CD4-positive, alpha-beta memory T cell (primary cell): Measurements from ENCODE around the gene RASGRF2. TPM values are rescaled to one million over a fixed set of nuclear protein-coding genes. Genes with fewer than 3 reads are reported as not detected.

Experiments used
- CTCF ChIA-PET: fragments of 350-600 bp; sonication (Branson Sonifier 250); formaldehyde crosslinking; loops from one replicate; lab custom pipeline; 2021; ENCODE audit warnings: inconsistent platforms; ENCODE audit not compliant: partially characterized antibody; lab: Charles Lee
- POLR2A ChIA-PET: fragments of 350-600 bp; sonication (Branson Sonifier 250); formaldehyde crosslinking; loops from one replicate; lab custom pipeline; 2021; ENCODE audit not compliant: partially characterized antibody; lab: Charles Lee
- DNase-seq, 5 donors: peaks; one replicate each; pipeline versions ENCODE4 v3.0.0 to v3.0.0-alpha.2; 2020 to 2022; ENCODE audit warnings: mixed read lengths in 1 of 5
- H3K27ac ChIP-seq: one replicate; pipeline ENCODE4 v1.7.0; 2013; ENCODE audit warnings: low read depth, low read length
- H3K27me3 ChIP-seq: 2 replicates; pipeline ENCODE4 v1.7.0; 2013; ENCODE audit warnings: mild to moderate bottlenecking, low read length, moderate library complexity; ENCODE audit not compliant: insufficient read depth
- H3K36me3 ChIP-seq: 2 replicates; pipeline ENCODE4 v1.7.0; 2013; ENCODE audit warnings: mild to moderate bottlenecking, low read length, moderate library complexity; ENCODE audit not compliant: insufficient read depth
- H3K4me1 ChIP-seq: 2 replicates; pipeline ENCODE4 v1.7.0; 2013; ENCODE audit warnings: mild to moderate bottlenecking, low read length, moderate library complexity; ENCODE audit not compliant: insufficient read depth
- H3K4me3 ChIP-seq, 2 donors: one replicate each; pipeline ENCODE4 v1.7.0; 2013; ENCODE audit warnings: low read length in 2 of 2, mild to moderate bottlenecking in 1 of 2
- H3K9me3 ChIP-seq, 2 donors: one replicate each; pipeline ENCODE4 v1.7.0; 2013; ENCODE audit warnings: low read length in 2 of 2, control low read depth in 1 of 2; ENCODE audit not compliant: control insufficient read depth in 1 of 2
- H3K27ac Mint-ChIP-seq, 7 donors: one replicate each; pipeline ENCODE4 v1.8.0; 2020 to 2021; ENCODE audit warnings: mixed read lengths in 7 of 7, mild to moderate bottlenecking in 6 of 7, inconsistent platforms in 3 of 7, moderate library complexity in 3 of 7
- H3K27me3 Mint-ChIP-seq, 2 donors: one replicate each; pipeline ENCODE4 v1.8.0; 2020 to 2021; ENCODE audit warnings: mixed read lengths in 2 of 2
- H3K36me3 Mint-ChIP-seq, 2 donors: one replicate each; pipeline ENCODE4 v1.8.0; 2020 to 2021; ENCODE audit warnings: mixed read lengths in 2 of 2, inconsistent platforms in 1 of 2, mild to moderate bottlenecking in 1 of 2
- H3K4me1 Mint-ChIP-seq, 4 donors: one replicate each; pipeline ENCODE4 v1.8.0; 2020 to 2021; ENCODE audit warnings: mixed read lengths in 4 of 4, mild to moderate bottlenecking in 1 of 4
- H3K4me3 Mint-ChIP-seq, 8 donors: one replicate each; pipeline ENCODE4 v1.8.0; 2020 to 2021; ENCODE audit warnings: mixed read lengths in 8 of 8, mild to moderate bottlenecking in 7 of 8, moderate library complexity in 6 of 8, inconsistent platforms in 3 of 8
- H3K9me3 Mint-ChIP-seq, 8 donors: one replicate each; pipeline ENCODE4 v1.8.0; 2020 to 2021; ENCODE audit warnings: mixed read lengths in 8 of 8, mild to moderate bottlenecking in 5 of 8, inconsistent platforms in 3 of 8, moderate library complexity in 1 of 8
- intact Hi-C: fragments of 100-400 bp; cut with micrococcal nuclease; formaldehyde crosslinking; loops from one replicate; pipeline ENCODE4 v1.15.1; 2023
- polyA plus RNA-seq, 2 donors: library from polyadenylated mRNA; unstranded; fragments of 300-500 nt; fragmentation: Illumina TruSeq; gene quantifications; one replicate each; pipeline ENCODE4 v1.2.3, GENCODE V29; 2021
- total RNA-seq, 2 experiments: library from RNA; stranded (reverse); gene quantifications; one replicate each; pipeline ENCODE4 v1.2.3, GENCODE V29; 2021

Gene RASGRF2
- total and polyA plus RNA-seq, 4 experiments from 2014 or later, result 10.0 to 39.3 (median 25.3) TPM

GRCh38 chr5:81209386-81209785, 249.2 kb downstream of the RASGRF2 start:
- Histone ChIP-seq H3K27me3 (no peaks in the 10 kb centered on the region), H3K9me3 (no peaks in the 10 kb centered on the region), H3K4me3 (no peak overlapping the region), H3K36me3 (peaks cover 3% of the 10 kb centered on the region), H3K4me1 (no peaks in the 10 kb centered on the region), H3K27ac (no peak overlapping the region)
- H3K27ac Mint-ChIP-seq, result peak overlapping the region in 1 of 7 donors; percentile 72
- no peaks in the 10 kb centered on the region for H3K27me3 Mint-ChIP-seq
- no peak overlapping the region for H3K4me3 Mint-ChIP-seq
- H3K4me1 Mint-ChIP-seq, result peaks cover 0 to 1% (median 0%) of the 10 kb centered on the region in 4 donors
- H3K9me3 Mint-ChIP-seq, result no peaks in the 10 kb centered on the region
- intact Hi-C loops, result no loop called here
- POLR2A ChIA-PET, result no interaction called here
- CTCF ChIA-PET, result interaction anchor here (1.6 kb wide), 1 partner anchor 8 kb away, joined by 4 read pairs; no protein-coding TSS in a partner anchor
- no peak for DNase-seq
- H3K36me3 Mint-ChIP-seq, result peaks cover 50 to 83% of the 10 kb centered on the region in 2 donors

GRCh38 chr5:81209869-81210493, 249.8 kb downstream of the RASGRF2 start:
- DNase-seq, result no peak
- Histone ChIP-seq H3K4me1 (no peaks in the 10 kb centered on the region), H3K9me3 (no peaks in the 10 kb centered on the region), H3K27ac (no peak overlapping the region), H3K36me3 (peaks cover 3% of the 10 kb centered on the region), H3K27me3 (no peaks in the 10 kb centered on the region), H3K4me3 (no peak overlapping the region)
- no peak overlapping the region for H3K4me3 Mint-ChIP-seq
- H3K4me1 Mint-ChIP-seq, result peaks cover 0 to 1% (median 0%) of the 10 kb centered on the region in 4 donors
- ChIA-PET CTCF (interaction anchor here (1.6 kb wide), 1 partner anchor 8 kb away, joined by 4 read pairs; no protein-coding TSS in a partner anchor), POLR2A (no interaction called here)
- peak overlapping the region in 1 of 7 donors; percentile 7 for H3K27ac Mint-ChIP-seq
- H3K27me3 Mint-ChIP-seq, result no peaks in the 10 kb centered on the region
- H3K36me3 Mint-ChIP-seq, result peaks cover 52 to 84% of the 10 kb centered on the region in 2 donors
- no peaks in the 10 kb centered on the region for H3K9me3 Mint-ChIP-seq
- intact Hi-C loops, result no loop called here

GRCh38 chr5:81212211-81212751, 252.1 kb downstream of the RASGRF2 start:
- H3K4me1 Mint-ChIP-seq, result peaks cover 0 to 3% (median 0%) of the 10 kb centered on the region in 4 donors
- Histone ChIP-seq H3K4me3 (no peak overlapping the region), H3K27ac (no peak overlapping the region), H3K9me3 (no peaks in the 10 kb centered on the region), H3K27me3 (no peaks in the 10 kb centered on the region), H3K36me3 (peaks cover 3% of the 10 kb centered on the region), H3K4me1 (no peaks in the 10 kb centered on the region)
- CTCF ChIA-PET, result no interaction called here
- POLR2A ChIA-PET, result no interaction called here
- H3K4me3 Mint-ChIP-seq, result peak overlapping the region in 1 of 8 donors; percentile 11
- no peaks in the 10 kb centered on the region for H3K9me3 Mint-ChIP-seq
- H3K27ac Mint-ChIP-seq, result peak overlapping the region in 3 of 7 donors; percentile 17 to 29 (median 23)
- peaks cover 64 to 87% of the 10 kb centered on the region in 2 donors for H3K36me3 Mint-ChIP-seq
- no peaks in the 10 kb centered on the region for H3K27me3 Mint-ChIP-seq
- no peak for DNase-seq
- intact Hi-C loops, result no loop called here

- ChIA-PET POLR2A (no interaction called here), CTCF (no interaction called here)
- no peak overlapping the region for H3K4me3 Mint-ChIP-seq
- peaks cover 3% of the 10 kb centered on the region for H3K36me3 ChIP-seq
- intact Hi-C loops, result no loop called here
- peaks cover 67 to 81% of the 10 kb centered on the region in 2 donors for H3K36me3 Mint-ChIP-seq
- H3K4me1 ChIP-seq, result no peaks in the 10 kb centered on the region
- no peaks in the 10 kb centered on the region for H3K27me3 Mint-ChIP-seq
- no peaks in the 10 kb centered on the region for H3K27me3 ChIP-seq
- H3K27ac ChIP-seq, result no peak overlapping the region
- H3K4me3 ChIP-seq, result no peak overlapping the region
- DNase-seq, result no peak
- peaks cover 0 to 3% (median 0%) of the 10 kb centered on the region in 4 donors for H3K4me1 Mint-ChIP-seq
- peak overlapping the region in 2 of 7 donors; percentile 15 to 48 for H3K27ac Mint-ChIP-seq
- H3K9me3 Mint-ChIP-seq, result no peaks in the 10 kb centered on the region
- no peaks in the 10 kb centered on the region for H3K9me3 ChIP-seq
Measured at GRCh38 chr5:81213070-81213469, 252.9 kb downstream of the RASGRF2 start.

- POLR2A ChIA-PET, result no interaction called here
- no peaks in the 10 kb centered on the region for H3K27me3 Mint-ChIP-seq
Measured at GRCh38 chr5:81214848-81215247, 254.7 kb downstream of the RASGRF2 start.

GRCh38 chr5:81216152-81216551, 256.0 kb downstream of the RASGRF2 start:
- no peaks in the 10 kb centered on the region for H3K9me3 ChIP-seq
- H3K4me3 ChIP-seq, result no peak overlapping the region
- no peak for DNase-seq
- H3K27me3 ChIP-seq, result no peaks in the 10 kb centered on the region
- peaks cover 64 to 79% of the 10 kb centered on the region in 2 donors for H3K36me3 Mint-ChIP-seq
- no peaks in the 10 kb centered on the region for H3K27me3 Mint-ChIP-seq
- no peaks in the 10 kb centered on the region for H3K36me3 ChIP-seq
- H3K4me1 ChIP-seq, result no peaks in the 10 kb centered on the region
- H3K9me3 Mint-ChIP-seq, result no peaks in the 10 kb centered on the region
- intact Hi-C loops, result no loop called here
- H3K4me1 Mint-ChIP-seq, result peaks cover 0 to 3% (median 0%) of the 10 kb centered on the region in 4 donors
- CTCF ChIA-PET, result interaction anchor here (1.2 kb wide), 1 partner anchor 14 kb away, joined by 3 read pairs; no protein-coding TSS in a partner anchor
- H3K27ac Mint-ChIP-seq, result peak overlapping the region in 1 of 7 donors; percentile 5
- no peak overlapping the region for H3K27ac ChIP-seq
- POLR2A ChIA-PET, result no interaction called here
- no peak overlapping the region for H3K4me3 Mint-ChIP-seq

More at GRCh38 chr5:81214848-81215247, 254.7 kb downstream of the RASGRF2 start:
- no peaks in the 10 kb centered on the region for H3K9me3 Mint-ChIP-seq
- no peak overlapping the region for H3K4me3 Mint-ChIP-seq
- peaks cover 70 to 80% of the 10 kb centered on the region in 2 donors for H3K36me3 Mint-ChIP-seq
- Histone ChIP-seq H3K27me3 (no peaks in the 10 kb centered on the region), H3K4me1 (no peaks in the 10 kb centered on the region), H3K36me3 (no peaks in the 10 kb centered on the region), H3K27ac (no peak overlapping the region), H3K4me3 (no peak overlapping the region), H3K9me3 (no peaks in the 10 kb centered on the region)
- DNase-seq, result no peak
- intact Hi-C loops, result no loop called here
- peak overlapping the region in 2 of 7 donors; percentile 8 to 30 for H3K27ac Mint-ChIP-seq
- peaks cover 0 to 3% (median 0%) of the 10 kb centered on the region in 4 donors for H3K4me1 Mint-ChIP-seq
- CTCF ChIA-PET, result interaction anchor here (1.3 kb wide), 1 partner anchor 20 kb away, joined by 5 read pairs; no protein-coding TSS in a partner anchor

GRCh38 chr5:81219389-81219788, 259.2 kb downstream of the RASGRF2 start:
- Histone ChIP-seq H3K36me3 (no peaks in the 10 kb centered on the region), H3K9me3 (no peaks in the 10 kb centered on the region), H3K4me3 (no peak overlapping the region), H3K27me3 (no peaks in the 10 kb centered on the region), H3K4me1 (no peaks in the 10 kb centered on the region), H3K27ac (no peak overlapping the region)
- no peak overlapping the region for H3K27ac Mint-ChIP-seq
- peak overlapping the region in 1 of 8 donors; percentile 42 for H3K4me3 Mint-ChIP-seq
- ChIA-PET CTCF (interaction anchor here (0.6 kb wide), 1 partner anchor 196 kb away, joined by 4 read pairs; no protein-coding TSS in a partner anchor), POLR2A (no interaction called here)
- H3K36me3 Mint-ChIP-seq, result peaks cover 55 to 59% of the 10 kb centered on the region in 2 donors
- DNase-seq, result no peak
- H3K9me3 Mint-ChIP-seq, result no peaks in the 10 kb centered on the region
- H3K4me1 Mint-ChIP-seq, result peaks cover 0 to 2% (median 0%) of the 10 kb centered on the region in 4 donors
- intact Hi-C loops, result no loop called here
- H3K27me3 Mint-ChIP-seq, result no peaks in the 10 kb centered on the region
